ENCODE data around the gene ESPN. TPM values are rescaled to one million over a fixed set of nuclear protein-coding genes. Genes with fewer than 3 reads are reported as not detected.
A peak's percentile ranks its signal among the peaks of the same experiment; 100 is the strongest.
"Not testable (repeated sequence)": the region's sequence is repeated elsewhere in the genome, so short reads cannot be mapped to it uniquely, and the experiment has no call there.

ESPN gene
- total RNA-seq, 4 donors from 2014 or later, result 0.33 to 1.0 (median 1.0) TPM; not detected in 1

DNA sequence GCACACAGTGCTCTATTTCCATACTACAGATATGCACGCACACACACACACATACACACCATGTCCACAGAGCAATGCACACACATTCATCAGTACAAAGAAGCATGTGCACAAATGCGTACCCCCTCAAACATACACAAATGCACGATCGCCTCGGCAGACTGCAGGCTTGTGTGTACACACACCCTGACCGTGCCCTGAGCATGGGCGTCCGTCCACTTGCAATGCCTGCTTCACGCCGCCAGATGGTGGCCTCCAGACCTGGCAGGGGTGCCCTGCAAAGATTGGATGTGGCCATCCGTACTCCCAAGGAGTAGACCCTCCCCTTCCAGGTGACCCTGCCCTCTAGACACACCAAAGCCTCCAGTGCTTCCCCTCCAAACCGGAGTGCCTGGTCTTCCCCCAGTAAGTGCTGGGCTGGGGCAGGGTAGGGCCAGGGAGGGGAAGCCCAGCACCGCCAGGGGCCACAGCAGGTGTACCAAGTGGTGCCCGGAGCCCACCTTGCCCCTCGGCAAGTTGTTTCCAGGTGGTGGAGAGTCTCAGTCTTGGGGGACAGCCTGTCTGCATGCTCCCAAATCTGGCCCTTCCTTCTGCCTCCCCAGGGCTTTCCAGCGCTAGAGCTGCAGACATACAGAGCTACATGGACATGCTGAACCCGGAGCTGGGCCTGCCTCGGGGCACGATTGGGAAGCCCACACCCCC is 20.6 kb downstream of the ESPN start:
- Histone ChIP-seq H3K4me1 (peaks cover 10 to 34% (median 32%) of the 10 kb centered on the region in 4 donors), H3K36me3 (no peaks in the 10 kb centered on the region), H3K27me3 (peaks cover 0 to 94% (median 41%) of the 10 kb centered on the region in 4 donors), H3K4me3 (no peak overlapping the region), H3K27ac (replicated peaks in 1 of 4) (no peak overlapping the region), H3K9me3 (no peaks in the 10 kb centered on the region)
- no peak for DNase-seq (ENCODE audit: extremely low spot score)
- 68% methylated on average over 10 of the region's 19 CpGs for WGBS
- TF ChIP-seq EP300 (IDR thresholded peaks at IDR 0.05), result no peak
- TF ChIP-seq, protein P1, sequence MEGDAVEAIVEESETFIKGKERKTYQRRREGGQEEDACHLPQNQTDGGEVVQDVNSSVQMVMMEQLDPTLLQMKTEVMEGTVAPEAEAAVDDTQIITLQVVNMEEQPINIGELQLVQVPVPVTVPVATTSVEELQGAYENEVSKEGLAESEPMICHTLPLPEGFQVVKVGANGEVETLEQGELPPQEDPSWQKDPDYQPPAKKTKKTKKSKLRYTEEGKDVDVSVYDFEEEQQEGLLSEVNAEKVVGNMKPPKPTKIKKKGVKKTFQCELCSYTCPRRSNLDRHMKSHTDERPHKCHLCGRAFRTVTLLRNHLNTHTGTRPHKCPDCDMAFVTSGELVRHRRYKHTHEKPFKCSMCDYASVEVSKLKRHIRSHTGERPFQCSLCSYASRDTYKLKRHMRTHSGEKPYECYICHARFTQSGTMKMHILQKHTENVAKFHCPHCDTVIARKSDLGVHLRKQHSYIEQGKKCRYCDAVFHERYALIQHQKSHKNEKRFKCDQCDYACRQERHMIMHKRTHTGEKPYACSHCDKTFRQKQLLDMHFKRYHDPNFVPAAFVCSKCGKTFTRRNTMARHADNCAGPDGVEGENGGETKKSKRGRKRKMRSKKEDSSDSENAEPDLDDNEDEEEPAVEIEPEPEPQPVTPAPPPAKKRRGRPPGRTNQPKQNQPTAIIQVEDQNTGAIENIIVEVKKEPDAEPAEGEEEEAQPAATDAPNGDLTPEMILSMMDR (IDR thresholded peaks at IDR 0.05), result peak in 1 of 3 experiments; percentile 45
- intact Hi-C loops (cut with DNase I), result no loop called here

DNA sequence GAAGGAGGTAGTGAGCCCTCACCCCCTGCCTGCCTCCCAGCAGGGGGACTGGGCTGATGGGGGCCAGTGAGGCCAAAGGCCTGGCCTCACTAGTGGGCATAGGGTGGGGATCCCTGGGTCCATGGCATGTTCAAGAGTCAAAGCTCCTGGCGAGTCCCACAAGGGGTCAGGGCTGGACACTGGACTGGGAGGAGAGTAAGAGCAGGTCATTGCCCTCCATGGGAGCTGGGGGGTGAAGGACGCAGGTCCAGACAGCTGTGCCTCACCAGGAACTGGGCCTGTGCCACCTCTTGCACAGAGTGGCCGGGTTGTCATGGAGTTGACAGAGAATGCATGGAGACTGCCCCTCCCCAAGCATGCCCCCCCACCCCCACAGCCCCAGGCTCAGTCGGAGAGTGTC is 21.4 kb downstream of the ESPN start:
- Histone ChIP-seq H3K4me1 (peaks cover 10 to 28% (median 25%) of the 10 kb centered on the region in 4 donors), H3K27me3 (peaks cover 0 to 94% (median 41%) of the 10 kb centered on the region in 4 donors)
- H3K27ac ChIP-seq (replicated peaks in 1 of 4); H3K9me3 ChIP-seq; H3K36me3 ChIP-seq; H3K4me3 ChIP-seq; DNase-seq (ENCODE audit: extremely low spot score); intact Hi-C loops (cut with DNase I): not testable (repeated sequence)
- WGBS, result 59% methylated on average over 2 of the region's 4 CpGs

DNA sequence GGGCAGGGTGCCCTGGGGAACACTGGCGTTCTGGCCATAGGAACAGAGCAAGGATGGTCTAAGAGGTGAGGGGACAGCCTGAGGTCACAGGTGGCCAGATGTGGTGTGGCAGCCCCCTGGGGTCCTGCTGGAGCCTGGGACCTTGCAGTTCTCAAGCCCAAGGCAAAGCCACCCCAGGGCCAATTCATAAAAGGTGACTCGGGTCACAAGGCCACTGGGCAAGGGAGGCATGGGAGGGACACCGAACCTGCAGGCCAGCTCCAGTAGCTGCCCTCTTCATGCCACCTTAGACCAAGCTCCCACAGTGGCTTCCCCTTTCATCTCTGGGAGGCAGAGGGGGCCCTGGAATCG is 22.1 kb downstream of the ESPN start:
- H3K27ac ChIP-seq (replicated peaks in 1 of 4), result no peak overlapping the region
- H3K4me1 ChIP-seq, result peaks cover 10 to 28% (median 25%) of the 10 kb centered on the region in 4 donors
- H3K4me3 ChIP-seq, result no peak overlapping the region
- intact Hi-C loops (cut with DNase I), result no loop called here
- 90% methylated on average over 2 of the region's 4 CpGs for WGBS
- H3K27me3 ChIP-seq, result peaks cover 0 to 94% (median 44%) of the 10 kb centered on the region in 4 donors
- H3K36me3 ChIP-seq, result no peaks in the 10 kb centered on the region
- DNase-seq (ENCODE audit: extremely low spot score), result no peak
- no peak for TF ChIP-seq POLR2AphosphoS5 (IDR thresholded peaks at IDR 0.05)
- no peak for TF ChIP-seq POLR2A (IDR thresholded peaks at IDR 0.05; ENCODE audit: low read depth)
- no peak for TF ChIP-seq EP300 (IDR thresholded peaks at IDR 0.05)
- TF ChIP-seq, protein P1 (IDR thresholded peaks at IDR 0.05), result no peak
- no peaks in the 10 kb centered on the region for H3K9me3 ChIP-seq

DNA sequence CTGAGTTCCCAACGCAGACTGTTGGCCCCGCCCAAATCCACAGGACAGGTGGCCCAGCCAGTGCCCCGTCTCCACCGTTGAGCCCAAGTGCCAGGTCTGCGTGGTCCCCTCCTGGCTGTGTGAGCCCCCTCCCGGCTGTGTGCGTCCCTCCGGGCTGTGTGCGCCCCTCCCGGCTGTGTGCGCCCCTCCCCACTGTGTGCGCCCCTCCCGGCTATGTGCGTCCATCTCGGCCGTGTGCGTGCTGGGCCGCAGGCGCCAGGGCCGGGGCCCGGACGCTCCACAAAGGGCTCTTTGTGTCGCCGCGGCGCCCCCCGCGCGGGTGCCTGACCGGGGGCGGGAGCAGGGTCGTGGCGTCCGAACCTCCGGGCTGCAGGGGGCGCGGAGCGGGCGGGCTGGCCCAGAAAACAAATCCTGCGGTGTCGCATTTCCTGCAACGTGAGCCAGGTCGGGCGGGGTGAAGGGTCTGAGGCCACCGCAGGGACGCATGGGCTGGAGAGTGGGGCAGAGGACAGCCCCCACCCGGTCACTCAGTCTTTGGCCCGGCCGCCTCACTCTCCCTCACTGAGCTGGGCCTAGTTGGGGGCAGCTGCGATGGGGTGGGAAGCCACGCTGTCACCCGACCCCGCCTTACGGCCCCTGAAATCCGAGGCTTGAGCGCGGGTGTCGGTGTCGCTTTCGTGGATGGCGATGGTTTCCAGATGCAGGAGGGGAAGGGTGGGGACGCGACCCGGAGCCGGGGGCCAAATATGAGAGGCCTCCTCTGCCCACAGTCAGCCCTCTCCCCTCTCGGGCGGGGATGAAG is 22.6 kb downstream of the ESPN start:
- DNase-seq (ENCODE audit: extremely low spot score), result no peak
- peak overlapping the region in 3 of 4 donors; percentile 6 to 34 (median 22) for H3K4me3 ChIP-seq
- peaks cover 10 to 28% (median 25%) of the 10 kb centered on the region in 4 donors for H3K4me1 ChIP-seq
- H3K36me3 ChIP-seq, result no peaks in the 10 kb centered on the region
- intact Hi-C loops (cut with DNase I), result no loop called here
- no peak overlapping the region for H3K27ac ChIP-seq (replicated peaks in 1 of 4)
- H3K27me3 ChIP-seq, result peaks cover 0 to 94% (median 46%) of the 10 kb centered on the region in 4 donors
- 2% methylated on average over 16 of the region's 67 CpGs for WGBS
- TF ChIP-seq, protein P1 (IDR thresholded peaks at IDR 0.05), result no peak
- no peak for TF ChIP-seq POLR2AphosphoS5 (IDR thresholded peaks at IDR 0.05)
- no peak for TF ChIP-seq POLR2A (IDR thresholded peaks at IDR 0.05; ENCODE audit: low read depth)
- no peak for TF ChIP-seq EP300 (IDR thresholded peaks at IDR 0.05)
- H3K9me3 ChIP-seq, result no peaks in the 10 kb centered on the region
